ENCODE results near the gene CRBN. TPM values are rescaled to one million over a fixed set of nuclear protein-coding genes. Genes with fewer than 3 reads are reported as not detected.

Gene CRBN
- total RNA-seq, 1 donor from 2014 or later = 43.6 TPM

DNA sequence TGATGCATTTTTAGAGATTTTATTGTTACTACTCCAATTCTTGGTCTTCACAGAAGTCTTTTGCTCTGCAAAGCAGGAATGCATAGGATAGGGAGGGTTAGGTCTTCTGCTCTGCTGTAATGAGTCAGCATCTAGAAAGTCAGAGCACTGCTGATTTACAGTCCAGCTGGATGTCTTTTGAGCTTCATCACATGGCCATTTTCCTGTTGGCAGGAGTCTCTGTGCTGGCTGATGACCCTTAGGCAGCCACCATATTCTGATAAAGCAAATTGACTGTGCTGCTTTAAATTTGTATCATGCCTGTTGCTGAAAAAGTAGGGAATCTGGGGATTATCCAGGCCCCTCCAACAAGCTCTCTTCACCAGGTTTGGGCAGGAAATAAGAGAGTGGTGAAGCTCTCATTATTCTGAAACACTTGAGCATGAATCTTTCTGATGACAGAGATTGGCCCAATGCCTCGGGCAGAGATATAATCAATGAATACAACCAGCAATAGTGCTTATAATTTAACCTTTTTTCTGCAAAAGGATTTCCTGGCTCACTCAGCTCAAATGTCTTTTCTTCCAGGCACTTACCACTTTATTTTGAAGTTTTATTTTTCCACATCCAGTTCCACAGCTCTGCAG is 9.7 kb upstream of the CRBN start:
- Mint-ChIP-seq H3K36me3 (no peaks in the 10 kb centered on the region), H3K27me3 (peaks cover 19% of the 10 kb centered on the region), H3K27ac (no peak overlapping the region), H3K4me3 (no peak overlapping the region), H3K4me1 (ENCODE audit: unreplicated experiment) (no peaks in the 10 kb centered on the region), H3K9me3 (peaks cover 11% of the 10 kb centered on the region)
- DNase-seq (ENCODE audit: extremely low spot score, unreplicated experiment) = no peak
- TF ChIP-seq, protein P1, sequence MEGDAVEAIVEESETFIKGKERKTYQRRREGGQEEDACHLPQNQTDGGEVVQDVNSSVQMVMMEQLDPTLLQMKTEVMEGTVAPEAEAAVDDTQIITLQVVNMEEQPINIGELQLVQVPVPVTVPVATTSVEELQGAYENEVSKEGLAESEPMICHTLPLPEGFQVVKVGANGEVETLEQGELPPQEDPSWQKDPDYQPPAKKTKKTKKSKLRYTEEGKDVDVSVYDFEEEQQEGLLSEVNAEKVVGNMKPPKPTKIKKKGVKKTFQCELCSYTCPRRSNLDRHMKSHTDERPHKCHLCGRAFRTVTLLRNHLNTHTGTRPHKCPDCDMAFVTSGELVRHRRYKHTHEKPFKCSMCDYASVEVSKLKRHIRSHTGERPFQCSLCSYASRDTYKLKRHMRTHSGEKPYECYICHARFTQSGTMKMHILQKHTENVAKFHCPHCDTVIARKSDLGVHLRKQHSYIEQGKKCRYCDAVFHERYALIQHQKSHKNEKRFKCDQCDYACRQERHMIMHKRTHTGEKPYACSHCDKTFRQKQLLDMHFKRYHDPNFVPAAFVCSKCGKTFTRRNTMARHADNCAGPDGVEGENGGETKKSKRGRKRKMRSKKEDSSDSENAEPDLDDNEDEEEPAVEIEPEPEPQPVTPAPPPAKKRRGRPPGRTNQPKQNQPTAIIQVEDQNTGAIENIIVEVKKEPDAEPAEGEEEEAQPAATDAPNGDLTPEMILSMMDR (conservative IDR thresholded peaks at IDR 0.05) = no peak

DNA sequence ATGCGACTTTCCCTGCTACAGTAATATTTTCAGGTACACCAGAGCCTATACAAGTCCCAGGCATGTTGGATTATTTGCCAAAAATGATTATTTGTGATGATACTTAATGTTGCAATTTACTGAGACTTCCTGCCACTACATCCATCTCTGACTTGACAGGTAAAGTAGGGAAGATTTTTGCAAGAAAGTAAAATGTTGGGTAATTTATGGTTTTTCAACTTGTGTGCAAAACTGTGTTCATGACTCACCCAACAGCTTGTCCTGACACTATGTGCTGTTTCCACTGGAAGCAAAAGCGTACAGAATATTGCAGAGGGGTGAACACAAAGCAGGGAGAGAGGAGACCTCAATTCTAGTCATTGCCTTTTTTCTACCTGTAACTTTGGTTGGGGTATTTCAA is 5.4 kb upstream of the CRBN start:
- DNase-seq (ENCODE audit: extremely low spot score, unreplicated experiment) = no peak
- Mint-ChIP-seq H3K36me3 (no peaks in the 10 kb centered on the region), H3K9me3 (peaks cover 11% of the 10 kb centered on the region), H3K4me3 (no peak overlapping the region), H3K27me3 (peaks cover 21% of the 10 kb centered on the region), H3K27ac (no peak overlapping the region), H3K4me1 (ENCODE audit: unreplicated experiment) (no peaks in the 10 kb centered on the region)
- TF ChIP-seq, protein P1 (conservative IDR thresholded peaks at IDR 0.05) = no peak

DNA sequence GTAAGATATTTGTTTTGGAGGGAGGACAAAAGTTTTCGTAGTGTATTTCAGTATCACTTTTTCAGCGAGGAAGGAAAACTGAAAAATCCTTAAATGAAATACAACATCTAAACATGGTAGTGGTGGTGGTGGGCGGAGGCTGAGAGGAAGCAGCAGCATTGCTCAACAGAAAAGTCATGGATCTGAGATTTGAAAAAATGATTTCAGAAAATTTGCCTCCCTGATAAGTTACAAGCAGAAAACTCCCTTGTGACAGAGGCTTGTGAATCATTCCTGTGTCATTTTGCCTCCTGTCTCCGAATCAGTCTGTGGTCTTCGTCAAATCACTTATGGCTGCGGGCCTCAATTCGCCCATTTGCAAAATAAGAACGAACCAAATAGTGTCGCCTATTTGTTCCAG is 965 bp upstream of the CRBN start:
- no peaks in the 10 kb centered on the region for H3K36me3 Mint-ChIP-seq
- peaks cover 17% of the 10 kb centered on the region for H3K27me3 Mint-ChIP-seq
- no peak overlapping the region for H3K27ac Mint-ChIP-seq
- peaks cover 16% of the 10 kb centered on the region for H3K4me1 Mint-ChIP-seq (ENCODE audit: unreplicated experiment)
- TF ChIP-seq, protein P1 (conservative IDR thresholded peaks at IDR 0.05) = no peak
- no peak for DNase-seq (ENCODE audit: extremely low spot score, unreplicated experiment)
- peak overlapping the region; percentile 57 for H3K4me3 Mint-ChIP-seq
- no peaks in the 10 kb centered on the region for H3K9me3 Mint-ChIP-seq

DNA sequence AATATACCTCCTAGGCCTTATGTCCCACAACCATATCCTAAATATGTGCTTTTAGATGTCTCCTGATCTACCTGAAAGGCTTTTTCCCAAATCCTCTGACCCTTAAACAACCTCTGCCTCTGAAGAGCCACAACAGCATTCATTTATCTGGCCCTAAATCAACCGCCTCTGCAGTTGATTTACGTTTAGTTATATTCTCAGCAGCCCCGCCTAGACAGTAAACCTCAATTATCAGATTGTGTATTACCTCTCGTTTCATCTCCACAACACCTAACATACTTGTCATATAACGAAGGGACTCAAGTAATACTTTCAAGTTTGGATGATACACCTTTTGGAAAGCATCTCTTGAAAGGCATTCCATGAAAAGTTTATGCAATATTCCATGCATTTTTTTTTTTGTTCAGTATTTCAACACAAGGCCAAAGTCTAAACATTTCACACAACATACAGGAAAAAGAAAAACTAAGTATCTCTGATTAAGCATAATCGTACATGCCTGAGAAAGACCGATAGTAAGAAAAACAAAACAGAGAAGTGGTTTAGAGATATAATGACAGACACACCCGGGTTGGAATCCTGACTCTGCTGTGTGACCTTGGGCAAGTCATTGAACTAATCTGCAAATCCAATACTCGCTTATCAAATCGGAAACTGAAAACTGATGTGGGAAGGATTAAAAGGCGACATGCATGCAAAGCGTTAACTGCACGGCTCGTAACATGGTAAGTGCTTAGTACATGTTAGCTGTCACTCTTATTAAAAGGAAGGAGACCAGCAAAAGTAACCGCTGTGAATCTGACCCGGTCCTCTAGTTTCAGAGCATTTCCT is 778 bp downstream of the CRBN start:
- peak overlapping the region; percentile 93 for H3K4me3 Mint-ChIP-seq
- peak overlapping the region; percentile 72 for H3K27ac Mint-ChIP-seq
- H3K4me1 Mint-ChIP-seq (ENCODE audit: unreplicated experiment) = peaks cover 16% of the 10 kb centered on the region
- H3K36me3 Mint-ChIP-seq = peaks cover 8% of the 10 kb centered on the region
- H3K9me3 Mint-ChIP-seq = no peaks in the 10 kb centered on the region
- DNase-seq (ENCODE audit: extremely low spot score, unreplicated experiment) = no peak
- TF ChIP-seq, protein P1 (conservative IDR thresholded peaks at IDR 0.05) = no peak
- H3K27me3 Mint-ChIP-seq = peaks cover 12% of the 10 kb centered on the region

DNA sequence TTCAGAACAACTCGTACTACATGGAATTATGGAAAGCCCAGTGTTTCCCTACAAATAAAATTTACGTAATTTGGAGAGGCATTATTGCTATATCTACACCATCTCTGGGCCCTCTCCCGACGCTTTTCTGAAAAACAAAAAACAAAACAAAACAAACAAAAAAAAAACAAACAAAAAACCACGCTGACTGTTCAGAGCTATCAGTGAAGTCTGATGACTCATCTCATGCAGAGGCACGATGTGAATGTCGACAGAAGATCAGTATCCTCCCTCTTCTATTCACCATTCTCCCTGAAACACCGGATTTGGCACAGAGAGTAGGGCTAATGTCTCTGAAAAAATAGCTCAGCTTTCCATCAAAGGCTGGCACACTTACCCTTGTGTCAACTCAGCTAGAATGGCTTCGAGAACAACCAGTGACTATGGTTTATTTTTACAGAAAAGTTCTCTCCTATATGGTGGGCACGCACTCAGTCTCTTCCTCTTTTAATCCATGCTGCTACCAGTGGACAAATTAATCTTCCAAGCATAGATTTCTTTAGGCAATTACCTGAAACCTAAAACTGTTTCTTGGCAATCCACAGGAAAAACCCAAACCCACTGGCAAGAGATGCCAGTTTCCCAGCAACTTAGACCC is 1.5 kb downstream of the CRBN start:
- H3K4me1 Mint-ChIP-seq (ENCODE audit: unreplicated experiment) = peaks cover 16% of the 10 kb centered on the region
- no peak for DNase-seq (ENCODE audit: extremely low spot score, unreplicated experiment)
- TF ChIP-seq, protein P1 (conservative IDR thresholded peaks at IDR 0.05) = no peak
- H3K27ac Mint-ChIP-seq = no peak overlapping the region
- no peaks in the 10 kb centered on the region for H3K9me3 Mint-ChIP-seq
- H3K27me3 Mint-ChIP-seq = peaks cover 5% of the 10 kb centered on the region
- peaks cover 11% of the 10 kb centered on the region for H3K36me3 Mint-ChIP-seq
- H3K4me3 Mint-ChIP-seq = peak overlapping the region; percentile 93

All from type B pancreatic cell (in vitro differentiated cells).